GM21381 (cell line): ENCODE measurements around the gene SLC24A4.

Experiments
- ATAC-seq: cut with Tn5 transposase; IDR thresholded peaks from one replicate; pipeline ENCODE4 v1.9.1; 2021; ENCODE audit warnings: mild to moderate bottlenecking, moderate library complexity; ENCODE audit not compliant: unreplicated experiment

Gene SLC24A4

DNA sequence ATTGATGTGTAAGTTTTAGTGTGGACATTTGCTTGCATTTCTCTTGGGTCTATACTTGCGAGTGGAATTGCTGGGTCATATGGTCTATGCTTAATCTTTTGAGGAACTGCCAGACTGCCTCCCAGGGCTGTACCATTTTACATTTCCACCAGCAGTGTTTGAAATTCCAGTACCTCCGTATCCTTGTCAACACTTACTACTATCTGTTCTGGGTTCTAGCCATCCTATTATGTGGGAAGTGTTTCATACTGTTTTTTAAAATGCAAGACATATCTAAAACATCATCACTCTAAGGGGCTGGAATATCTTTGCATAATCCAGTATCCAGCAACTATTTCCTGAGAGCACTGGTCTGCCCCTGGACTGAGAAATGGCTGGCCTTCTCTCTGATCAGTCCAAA is 110.4 kb downstream of the SLC24A4 start:
- no peak for ATAC-seq

DNA sequence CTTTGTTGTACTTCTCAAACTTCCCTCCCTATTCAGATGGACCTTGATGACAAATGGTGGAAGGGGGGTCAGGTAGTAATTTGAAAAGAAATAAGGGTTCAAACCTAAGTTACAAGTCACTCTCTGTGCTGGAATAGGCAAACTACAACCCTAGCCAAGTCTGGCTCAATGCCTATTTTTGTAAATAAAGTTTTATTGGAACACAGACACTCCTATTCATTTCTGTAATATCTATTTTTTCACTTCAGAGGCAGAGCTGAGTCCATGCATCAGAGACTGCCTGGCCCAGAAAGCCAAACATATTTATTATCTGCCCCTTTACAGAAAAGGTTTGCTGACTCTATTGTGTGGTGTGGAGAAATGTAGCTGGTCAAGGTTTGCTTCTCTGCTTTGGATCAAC is 112.2 kb downstream of the SLC24A4 start:
- no peak for ATAC-seq

DNA sequence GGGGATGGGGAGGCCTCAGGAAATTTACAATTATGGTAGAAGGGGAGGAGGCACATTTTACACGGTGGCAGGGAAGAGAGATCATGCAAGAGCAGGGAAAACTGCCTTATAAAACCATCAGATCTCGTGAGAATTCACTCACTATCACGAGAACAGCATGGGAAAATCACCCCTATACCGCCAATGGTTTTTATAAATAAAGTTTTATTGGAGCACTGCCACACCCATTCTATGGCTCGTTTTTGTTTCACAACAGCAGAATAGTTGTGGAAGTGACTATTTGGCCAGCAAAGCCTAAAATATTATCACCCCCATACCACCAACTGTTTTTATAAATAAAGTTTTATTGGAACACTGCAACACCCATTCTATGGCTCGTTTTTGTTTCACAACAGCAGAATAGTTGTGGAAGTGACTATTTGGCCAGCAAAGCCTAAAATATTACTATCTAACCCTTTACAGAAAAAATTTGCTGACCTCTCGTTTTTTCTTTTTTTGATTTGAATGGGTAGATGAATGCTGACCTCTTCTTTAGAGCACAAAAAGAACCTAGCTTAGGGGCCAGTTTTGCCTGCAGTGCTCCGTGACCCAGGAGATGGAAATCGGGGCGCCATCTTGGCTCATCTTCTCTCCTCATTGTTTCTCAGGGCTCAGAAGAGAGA is 113.3 kb downstream of the SLC24A4 start:
- no peak for ATAC-seq

DNA sequence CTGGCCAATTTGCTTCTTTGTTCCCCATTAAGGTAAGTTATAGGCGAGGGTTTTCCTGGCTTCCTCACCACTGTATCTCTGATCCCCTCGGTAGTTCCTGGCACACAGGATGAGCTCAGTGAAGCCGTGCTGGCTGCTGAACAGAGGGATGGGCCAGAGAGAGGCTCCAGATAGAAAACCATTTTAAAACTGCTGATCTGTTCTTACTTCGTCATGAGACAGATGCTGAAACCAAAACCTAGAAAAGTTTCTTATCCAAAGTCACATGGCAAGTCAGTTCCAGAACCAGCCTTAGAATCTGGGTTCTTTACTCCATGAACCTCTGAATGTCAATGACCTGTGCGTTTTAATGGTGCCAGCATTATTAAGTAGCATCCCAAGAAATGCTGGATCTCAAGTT is 114.3 kb downstream of the SLC24A4 start:
- ATAC-seq = no peak

DNA sequence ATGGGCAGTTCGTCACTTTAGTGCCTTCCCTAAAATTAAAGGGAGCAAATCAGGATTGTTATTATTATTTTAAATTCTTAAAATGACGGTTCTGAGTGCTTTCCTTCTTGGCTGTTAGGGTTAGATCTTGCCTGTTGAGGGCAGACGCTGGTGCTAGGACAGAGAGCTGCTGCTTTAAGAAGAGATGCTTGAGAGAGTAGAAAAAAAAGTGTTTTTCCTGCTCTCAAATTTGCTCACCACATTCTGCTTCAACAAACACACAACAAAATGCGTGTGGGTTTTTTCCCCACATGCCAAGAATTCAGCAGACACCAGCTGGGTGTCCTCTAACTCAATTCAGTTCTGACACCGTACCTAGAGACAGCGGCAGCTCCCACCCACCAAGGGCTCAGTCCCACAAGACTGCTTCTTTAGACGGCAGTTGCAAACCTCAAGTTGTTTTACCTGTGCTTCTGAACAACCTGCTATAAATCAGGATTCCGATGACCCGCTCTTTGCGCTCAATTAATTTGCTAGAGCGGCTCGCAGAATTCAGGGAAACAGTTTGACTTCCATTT is 114.8 kb downstream of the SLC24A4 start:
- ATAC-seq = no peak

DNA sequence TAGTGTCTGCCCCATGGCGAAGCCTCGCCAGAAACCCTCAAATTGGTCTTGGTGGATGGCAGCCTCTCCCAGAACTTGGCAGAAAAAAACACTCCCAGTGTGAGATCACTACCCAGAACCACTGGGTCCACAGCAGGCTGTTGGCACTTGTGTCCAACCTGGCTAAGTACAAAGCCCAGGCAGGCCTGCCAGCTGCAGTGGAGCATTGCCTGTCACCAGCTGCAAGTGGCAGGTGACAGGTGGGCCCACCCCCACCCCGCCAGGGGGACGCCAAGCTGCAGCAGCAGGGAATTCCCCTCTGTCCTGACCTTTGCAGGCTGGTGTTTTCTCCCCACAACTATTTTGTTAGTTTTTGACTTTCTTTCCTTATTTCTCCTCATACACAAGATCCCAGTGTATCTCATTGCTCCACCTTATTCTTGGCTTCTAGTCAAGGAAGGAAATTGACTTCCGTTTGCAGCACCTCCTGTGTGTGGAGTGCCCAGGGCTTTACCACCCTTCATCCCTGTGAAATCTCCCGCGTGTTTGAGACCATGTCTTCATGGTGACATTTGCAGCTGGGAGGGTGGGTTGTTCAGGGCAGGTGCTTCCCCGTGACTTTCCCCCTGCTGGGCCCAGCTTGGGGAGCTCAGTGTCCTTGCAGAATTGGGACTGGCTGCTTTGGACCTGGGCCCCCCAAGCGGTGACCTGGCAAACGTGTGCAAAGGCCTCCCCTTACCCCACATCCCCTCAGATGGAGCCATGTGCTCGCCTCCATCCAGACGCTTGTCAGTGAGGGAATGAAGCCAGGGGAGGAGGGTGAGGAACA is 116.8 kb downstream of the SLC24A4 start:
- ATAC-seq = no peak

DNA sequence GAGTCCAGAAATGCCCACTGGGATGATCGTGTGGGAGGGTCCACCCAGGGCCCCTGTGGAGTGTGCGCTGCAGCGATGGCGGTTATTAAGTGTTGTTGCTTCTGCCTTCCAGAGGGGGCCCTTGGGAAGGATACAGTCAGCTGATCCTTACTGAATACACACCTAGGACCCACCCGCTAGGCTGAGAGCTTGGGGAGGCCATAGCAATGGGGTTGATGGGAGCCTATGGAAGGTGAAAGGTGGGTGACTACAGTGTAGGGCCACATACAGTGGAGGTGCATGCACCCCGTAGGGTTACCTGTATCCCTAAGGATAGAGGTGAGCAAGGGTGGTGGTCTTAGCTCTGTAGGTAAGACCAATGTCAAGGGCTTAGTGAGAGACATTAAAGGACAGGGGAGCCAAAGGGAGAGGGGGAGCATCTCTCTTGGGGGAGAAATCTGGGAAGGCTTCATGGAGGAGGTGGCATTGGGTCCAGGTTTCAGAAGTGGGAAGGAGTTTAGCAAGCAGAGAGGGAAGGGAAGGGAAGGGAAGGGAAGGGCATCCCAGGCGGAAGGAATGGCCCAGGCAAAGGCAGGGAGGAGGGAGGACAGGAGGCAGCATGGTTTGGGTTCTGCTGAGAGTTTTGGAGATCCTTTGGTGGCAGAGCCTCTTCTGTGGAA is 117.5 kb downstream of the SLC24A4 start:
- ATAC-seq = no peak

DNA sequence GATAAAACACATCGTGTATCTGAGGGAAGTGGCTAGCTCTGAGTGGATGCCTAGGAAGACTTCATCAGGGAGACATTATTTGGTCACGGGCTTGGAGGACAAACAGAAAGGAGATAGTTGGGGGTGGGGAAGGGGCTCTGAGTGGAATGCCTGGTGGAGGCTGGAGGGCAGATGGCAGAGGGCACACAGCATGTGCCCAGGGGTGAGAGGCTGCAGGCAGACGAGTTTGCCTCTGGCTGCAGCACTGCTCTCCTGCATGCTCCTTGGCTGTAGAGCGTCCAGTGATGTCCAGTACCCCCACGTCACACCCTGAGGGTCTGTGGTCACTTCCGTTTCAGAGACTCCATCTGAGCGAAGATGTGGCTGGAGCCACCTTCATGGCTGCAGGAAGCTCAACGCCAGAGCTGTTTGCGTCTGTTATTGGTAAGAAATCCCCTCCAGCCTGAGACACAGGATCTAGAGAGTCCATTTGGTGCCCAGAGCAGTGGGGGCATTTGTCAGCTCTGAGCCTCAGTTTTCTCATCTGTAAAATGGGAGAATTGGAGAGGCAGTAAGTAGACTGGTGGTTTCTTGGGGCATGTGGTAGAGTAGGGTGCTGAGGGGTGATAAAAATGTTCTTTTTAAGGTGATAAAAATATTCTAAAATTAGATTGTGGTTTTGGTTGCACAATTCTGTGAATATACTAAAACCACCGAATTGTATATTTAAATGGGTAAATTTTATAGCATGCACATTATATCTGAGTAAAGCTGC is 119.0 kb downstream of the SLC24A4 start:
- no peak for ATAC-seq

DNA sequence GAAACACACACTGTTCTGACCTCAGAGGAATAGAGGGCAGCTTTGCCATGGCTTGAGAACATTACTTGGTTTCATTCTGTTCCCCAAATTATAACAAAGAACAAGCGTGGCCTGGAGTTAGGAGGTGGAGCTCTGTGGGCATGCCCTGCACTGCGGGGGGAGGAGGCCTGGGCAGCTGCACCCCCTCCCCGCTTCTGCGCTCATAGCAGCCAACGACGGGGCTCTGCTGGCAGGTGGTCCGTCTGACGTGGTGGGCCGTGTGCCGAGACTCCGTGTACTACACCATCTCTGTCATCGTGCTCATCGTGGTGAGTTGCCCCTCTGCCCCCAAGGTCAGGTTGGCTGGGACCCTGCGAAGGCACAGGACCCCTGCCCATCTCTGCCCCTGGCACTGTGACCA is 120.2 kb downstream of the SLC24A4 start:
- no peak for ATAC-seq

DNA sequence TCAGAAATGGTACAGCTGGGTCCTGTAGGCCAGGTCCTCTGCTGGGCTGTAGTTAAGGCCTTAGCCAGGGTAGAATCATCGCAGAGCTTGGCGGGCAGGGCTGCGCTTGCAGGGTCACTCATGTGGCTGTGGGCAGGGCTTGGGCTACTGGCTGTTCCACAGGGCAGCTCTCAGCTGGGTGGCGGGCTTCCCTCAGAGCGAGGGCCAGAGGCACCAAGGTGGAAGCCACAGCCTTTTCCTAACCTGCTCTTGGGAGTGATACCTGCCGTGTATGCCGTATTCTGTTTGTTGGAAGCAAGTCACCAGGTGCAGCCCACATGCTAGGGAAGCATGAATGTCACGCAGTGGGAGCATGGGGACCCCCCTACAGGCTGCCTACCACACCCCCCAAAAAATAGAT is 120.8 kb downstream of the SLC24A4 start:
- ATAC-seq = no peak

DNA sequence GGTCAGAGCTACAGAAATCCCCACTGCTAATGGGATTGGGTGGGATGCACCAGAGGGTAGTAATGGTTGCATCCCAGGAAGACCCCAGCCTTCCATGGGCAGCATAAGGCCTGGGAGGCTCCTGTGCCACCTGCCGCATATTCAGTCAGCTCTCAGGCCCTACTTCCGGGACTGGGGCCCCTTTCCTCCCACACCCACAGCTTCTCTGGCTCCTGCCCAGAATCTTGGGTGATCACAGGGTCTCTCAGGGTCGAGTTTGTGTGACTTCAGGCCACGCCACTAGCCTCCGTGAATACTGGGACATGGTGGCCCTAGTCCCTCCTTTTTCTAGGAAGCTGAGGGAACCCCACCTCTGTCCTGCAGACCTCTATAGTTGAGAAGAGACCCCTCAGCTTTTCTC is 123.8 kb downstream of the SLC24A4 start:
- ATAC-seq = no peak

DNA sequence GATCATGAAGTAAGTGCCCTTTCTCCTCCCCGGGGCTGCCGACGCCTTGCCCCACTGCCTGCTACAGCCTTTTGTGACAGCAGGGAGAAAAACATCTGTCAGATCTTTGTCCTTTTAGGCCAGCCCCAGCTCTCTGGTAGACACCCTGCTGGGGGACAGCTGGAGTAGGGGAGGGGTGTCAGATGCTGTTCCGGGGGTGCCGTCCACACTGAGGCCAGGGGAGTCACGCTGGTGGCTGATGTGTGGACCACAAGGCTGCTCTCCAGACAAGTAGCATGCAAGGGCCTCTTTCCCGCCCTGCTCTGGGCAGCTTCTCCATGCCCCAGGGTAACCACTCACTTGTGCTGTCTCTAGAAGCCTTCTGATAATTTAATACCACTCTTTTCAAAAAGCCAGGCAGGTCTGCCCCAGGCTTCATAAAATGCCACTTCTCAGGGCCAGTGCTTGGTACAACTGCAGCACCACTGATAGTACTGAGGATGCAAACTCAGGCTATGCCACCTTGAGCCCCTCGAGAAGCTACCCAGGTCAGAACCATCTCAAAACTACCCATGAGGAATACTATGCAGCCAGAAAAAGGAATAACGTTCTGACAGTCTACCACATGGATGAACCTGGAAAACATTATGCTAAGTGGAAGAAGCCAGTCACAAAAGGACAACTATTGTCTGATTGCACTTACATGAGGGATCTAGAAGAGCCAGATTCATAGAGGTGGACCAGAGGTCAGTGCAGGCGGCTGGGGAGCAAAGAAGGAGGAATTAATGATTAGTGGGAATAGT is 124.6 kb downstream of the SLC24A4 start:
- no peak for ATAC-seq

DNA sequence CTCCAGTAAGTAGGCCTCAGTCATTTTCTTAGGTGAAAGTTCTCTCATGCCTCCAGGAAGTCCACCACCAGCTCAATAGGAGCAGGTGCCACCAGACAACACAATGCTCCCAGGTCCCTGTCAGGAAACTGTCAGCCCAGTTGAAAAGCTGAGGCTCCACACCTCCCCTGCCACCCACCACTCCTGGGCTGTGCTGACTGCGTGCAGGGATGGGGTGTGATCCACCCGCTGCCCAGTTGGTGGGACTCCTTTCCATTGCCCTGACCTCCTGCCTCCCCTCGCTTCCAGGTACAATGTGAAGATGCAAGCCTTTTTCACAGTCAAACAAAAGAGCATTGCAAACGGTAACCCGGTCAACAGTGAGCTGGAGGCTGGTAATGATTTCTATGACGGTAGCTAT is 125.8 kb downstream of the SLC24A4 start:
- ATAC-seq = no peak

DNA sequence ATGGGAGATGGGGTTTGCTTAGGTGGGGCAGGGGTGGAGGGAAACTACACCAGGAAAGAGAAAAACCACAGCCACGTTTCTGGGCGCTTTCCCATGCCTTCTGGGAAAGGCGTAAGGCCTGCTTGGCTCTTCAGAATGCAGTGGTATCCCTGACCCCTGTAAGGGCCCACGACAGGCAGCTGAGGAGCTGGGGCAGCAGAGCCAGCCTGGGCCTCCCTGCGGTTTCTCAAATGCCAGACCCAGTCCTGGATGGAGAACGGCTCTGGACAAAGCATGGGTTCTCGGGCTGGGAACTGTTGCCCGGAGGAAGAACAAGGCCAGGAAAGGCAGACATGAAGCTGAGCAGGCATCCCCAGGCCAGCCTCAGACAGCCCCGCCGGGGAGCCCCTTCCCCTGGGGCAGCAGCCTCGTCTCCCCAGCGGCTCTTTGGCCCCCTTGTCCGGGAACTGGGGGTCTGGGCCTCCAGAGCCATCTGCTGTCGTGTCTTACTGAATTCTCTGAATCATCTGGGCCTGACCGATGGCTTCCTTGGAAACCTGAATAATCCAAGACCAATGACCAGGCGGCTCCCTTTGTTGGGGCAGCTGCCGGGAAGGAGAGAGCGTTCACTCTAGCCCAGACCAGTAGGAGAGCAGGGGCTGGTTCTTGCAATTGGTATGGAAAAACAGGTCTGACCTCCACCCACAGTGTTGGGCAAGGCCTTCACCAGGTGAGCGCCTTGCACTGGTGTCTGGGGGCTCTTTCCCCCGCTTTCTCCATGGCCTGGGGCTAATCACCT is 126.6 kb downstream of the SLC24A4 start:
- ATAC-seq = no peak

DNA sequence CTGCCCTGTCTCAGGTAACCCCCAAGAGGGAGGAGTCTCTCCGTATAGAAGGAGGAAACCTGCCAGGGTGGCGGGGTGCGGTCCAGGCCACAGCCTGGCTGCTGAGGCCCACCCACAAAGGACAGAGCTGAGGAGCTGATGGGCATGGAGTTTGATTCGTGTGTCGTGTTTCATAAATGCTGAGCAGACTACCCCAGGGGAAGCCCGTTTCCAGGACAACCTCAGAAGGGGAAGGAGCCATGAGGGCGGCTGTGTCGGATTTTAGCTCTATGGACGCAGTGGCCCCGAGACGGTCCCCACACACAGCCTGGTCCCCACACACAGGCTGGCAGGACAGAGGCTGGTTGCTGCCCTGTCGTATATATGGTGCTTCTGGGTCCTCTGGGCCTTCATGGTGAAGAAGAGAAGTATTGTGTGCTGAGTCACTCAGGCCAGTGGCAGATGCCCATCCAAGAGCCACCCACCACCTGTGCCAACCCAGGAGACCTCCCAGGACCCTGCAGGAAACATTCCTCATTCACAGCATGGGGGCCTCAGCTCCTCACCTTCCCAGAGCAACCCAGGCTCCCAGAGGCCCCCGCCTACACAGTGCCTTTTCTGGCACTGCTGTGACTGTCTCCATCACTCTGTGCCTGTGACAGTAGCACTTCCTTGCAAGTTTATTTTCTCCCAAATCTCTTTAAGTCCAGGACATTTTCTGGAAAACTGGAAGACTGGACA is 127.5 kb downstream of the SLC24A4 start:
- no peak for ATAC-seq

DNA sequence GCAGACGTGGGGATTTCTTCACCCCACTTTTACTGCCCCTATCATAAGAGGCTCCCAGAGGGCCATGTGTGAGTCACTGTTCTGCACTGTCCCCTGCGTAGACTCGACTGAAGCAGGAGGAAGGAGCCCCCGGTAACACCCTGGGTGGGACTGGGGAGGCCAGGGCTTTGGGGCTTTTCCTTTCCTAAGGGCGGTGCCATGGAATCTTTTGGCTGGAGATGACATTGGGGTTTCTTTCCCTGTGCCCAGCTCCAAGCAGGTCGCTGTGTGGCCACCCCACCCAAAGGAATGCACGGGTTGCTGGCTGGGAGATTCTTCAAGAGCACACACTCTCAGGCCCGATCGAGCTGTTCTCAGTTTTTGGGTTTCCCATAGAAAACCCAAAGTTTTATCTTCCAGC is 128.3 kb downstream of the SLC24A4 start:
- no peak for ATAC-seq

DNA sequence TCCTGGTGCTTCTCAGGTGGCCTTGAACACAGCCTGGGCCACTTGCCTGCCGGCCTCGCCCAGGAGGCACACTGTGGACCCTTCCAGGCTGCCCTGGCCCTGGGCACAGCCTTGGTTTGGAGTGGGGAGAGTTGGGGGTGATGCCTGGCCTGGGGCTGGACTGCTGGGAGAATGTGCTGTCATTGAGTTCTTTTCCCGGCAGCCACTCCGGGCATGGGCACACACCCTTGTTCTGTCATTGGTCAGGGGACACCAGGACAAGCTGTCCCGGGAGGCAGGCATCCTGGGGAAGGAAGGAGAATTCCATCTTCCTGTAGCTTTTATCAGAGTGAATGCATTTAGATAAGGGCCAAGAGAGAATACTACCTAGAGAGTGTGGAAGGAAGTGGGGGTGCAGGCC is 128.8 kb downstream of the SLC24A4 start:
- ATAC-seq = no peak

DNA sequence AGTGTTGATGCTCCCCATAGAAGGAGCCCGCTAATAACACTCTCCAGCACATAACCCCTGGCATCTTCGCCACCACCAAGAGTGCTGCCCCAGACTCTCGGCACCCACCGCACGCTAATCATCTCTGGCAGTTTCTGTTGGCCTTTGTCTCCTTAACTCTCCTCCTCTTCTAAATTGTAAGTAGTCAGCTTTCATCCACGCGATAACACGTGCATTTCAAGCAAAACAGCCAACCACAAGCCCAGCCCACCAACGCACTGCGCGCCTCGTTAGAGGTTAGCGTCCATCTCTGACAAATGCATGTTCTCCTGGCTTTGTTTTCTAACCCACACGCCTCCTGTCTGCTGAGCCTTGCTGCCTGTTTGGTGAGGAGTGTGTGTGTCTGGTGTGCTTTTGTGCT is 129.5 kb downstream of the SLC24A4 start:
- no peak for ATAC-seq

DNA sequence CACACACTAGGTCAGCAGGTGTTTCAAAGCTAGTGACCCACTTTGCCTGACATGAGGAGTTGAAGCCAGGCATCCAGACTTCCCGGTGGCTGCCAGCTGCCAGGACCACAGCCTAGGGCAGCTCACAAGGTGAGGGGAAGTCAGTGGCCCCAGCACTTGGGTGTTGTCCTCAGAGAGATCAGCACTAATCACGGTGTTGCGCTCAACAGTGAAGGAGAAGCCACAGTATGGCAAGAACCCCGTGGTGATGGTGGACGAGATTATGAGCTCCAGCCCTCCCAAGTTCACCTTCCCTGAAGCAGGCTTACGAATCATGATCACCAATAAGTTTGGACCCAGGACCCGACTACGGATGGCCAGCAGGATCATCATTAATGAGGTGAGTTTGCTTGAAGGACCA is 130.7 kb downstream of the SLC24A4 start:
- no peak for ATAC-seq
